NCI-H460 (cell line): ENCODE results near the gene HOXC6. TPM values are rescaled to one million over a fixed set of nuclear protein-coding genes. Genes with fewer than 3 reads are reported as not detected.
"Not testable (repeated sequence)": the region's sequence is repeated elsewhere in the genome, so short reads cannot be mapped to it uniquely, and the experiment has no call there.

Experiments
- DNase-seq: peaks from one replicate; pipeline ENCODE4 v3.0.0-alpha.2; 2016; ENCODE audit warnings: low read depth; ENCODE audit errors: extremely low read depth
- small RNA-seq, 2 experiments: library from RNA; depleted of rRNA; stranded (forward); fragments of <200 nt; gene quantifications; one replicate each; pipeline ENCODE3, GENCODE V24; 2014
- total RNA-seq: library from RNA; depleted of rRNA; stranded (reverse); fragments of >200 nt; shearing (Covaris generic); gene quantifications from 2 replicates; pipeline ENCODE4 v1.2.3, GENCODE V29; 2014; rRNA removed

HOXC6 gene
- total RNA-seq, 1 experiment from 2014 or later, result 1.4 TPM

DNA sequence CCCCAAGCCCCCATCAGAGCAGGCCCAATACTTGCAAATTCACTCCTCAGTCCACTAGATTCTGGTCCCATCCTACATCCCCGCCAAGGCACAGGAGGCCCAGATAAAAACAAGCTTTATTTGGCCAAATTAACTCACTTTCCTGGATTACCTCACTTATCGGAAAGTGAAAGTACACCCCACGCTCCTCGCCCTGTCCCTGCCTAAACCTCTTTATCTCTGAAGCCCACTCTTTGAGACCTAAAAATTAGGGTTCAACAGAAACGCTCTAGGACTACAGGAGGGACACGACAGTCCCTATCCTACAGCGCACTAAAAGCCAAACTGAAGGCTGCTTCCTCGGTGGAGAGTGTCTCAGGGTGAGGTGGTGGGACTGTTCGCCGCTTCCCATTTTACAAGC is 49.6 kb downstream of the HOXC6 start:
- not testable (repeated sequence) for DNase-seq

DNA sequence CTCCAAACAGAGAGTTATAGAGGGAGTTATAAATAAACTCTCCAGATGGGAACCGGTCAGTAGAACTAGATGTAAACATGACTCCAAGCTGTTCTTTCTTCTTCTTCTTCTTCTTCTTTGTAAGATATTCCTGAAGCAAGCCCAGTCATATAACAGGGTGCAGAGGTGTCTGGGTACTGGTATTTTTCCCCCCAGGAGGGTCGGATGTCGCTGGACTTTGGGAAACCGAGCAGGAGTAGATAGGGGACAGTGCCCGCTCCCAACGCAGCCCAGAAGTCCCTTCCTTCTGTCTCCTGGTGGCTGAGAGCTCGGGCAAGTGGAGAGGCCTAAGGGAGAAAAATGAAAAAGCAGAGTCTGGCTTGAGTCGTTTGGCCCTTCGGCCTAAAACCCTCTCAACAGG is 50.9 kb downstream of the HOXC6 start:
- not testable (repeated sequence) for DNase-seq

Small RNAs within 50 kb of the gene (small RNA-seq; reads per million reads assigned to genes)
- gene HOXC5 (0 reads per million in 2 experiments), gene MIR196A2 (1.7 to 41.3 reads per million in 2 experiments), gene MIR615 (0.15 to 3.5 reads per million in 2 experiments)

Other genes starting within 250 kb of the HOXC6 start
- gene HOXC13, start 89.6 kb upstream of the HOXC6 start, total RNA-seq, result 4.4 and 4.9 TPM in 2 replicates
- gene HOXC12, start 73.5 kb upstream of the HOXC6 start, total RNA-seq, result not detected in 2 replicates
- 0.29 and 0.42 TPM in 2 replicates for gene HOXC11, start 55.3 kb upstream of the HOXC6 start, total RNA-seq
- gene HOTAIR, start 53.5 kb upstream of the HOXC6 start, total RNA-seq, result 0.17 TPM in 1 of 2 replicates, not detected in the other
- 0.59 TPM in 1 of 2 replicates, not detected in the other for gene HOXC10, start 43.3 kb upstream of the HOXC6 start, total RNA-seq
- gene HOXC9, start 28.3 kb upstream of the HOXC6 start, total RNA-seq, result 3.7 and 3.8 TPM in 2 replicates
- 1.3 and 1.7 TPM in 2 replicates for gene HOXC8, start 19.5 kb upstream of the HOXC6 start, total RNA-seq
- gene HOXC5, start 4.6 kb downstream of the HOXC6 start, total RNA-seq, result 0.07 and 0.20 TPM in 2 replicates
- 0.12 TPM in 1 of 2 replicates, not detected in the other for gene HOXC4, start 25.4 kb downstream of the HOXC6 start, total RNA-seq
- 44.2 and 49.8 TPM in 2 replicates for gene SMUG1, start 160.5 kb downstream of the HOXC6 start, total RNA-seq